Stimulated activated naive CD4-positive, alpha-beta T cell treated with Interleukin-2 at 50 U/mL for 16 hours (primary cell): ENCODE data around the gene TACC2.

ENCODE experiments used
- DNase-seq: peaks from one replicate; lab custom pipeline; 2025; lab: John Stamatoyannopoulos, UW

Gene TACC2

GRCh38 chr10:122249303-122249850, 260.4 kb downstream of the TACC2 start:
- no peak for DNase-seq

DNA sequence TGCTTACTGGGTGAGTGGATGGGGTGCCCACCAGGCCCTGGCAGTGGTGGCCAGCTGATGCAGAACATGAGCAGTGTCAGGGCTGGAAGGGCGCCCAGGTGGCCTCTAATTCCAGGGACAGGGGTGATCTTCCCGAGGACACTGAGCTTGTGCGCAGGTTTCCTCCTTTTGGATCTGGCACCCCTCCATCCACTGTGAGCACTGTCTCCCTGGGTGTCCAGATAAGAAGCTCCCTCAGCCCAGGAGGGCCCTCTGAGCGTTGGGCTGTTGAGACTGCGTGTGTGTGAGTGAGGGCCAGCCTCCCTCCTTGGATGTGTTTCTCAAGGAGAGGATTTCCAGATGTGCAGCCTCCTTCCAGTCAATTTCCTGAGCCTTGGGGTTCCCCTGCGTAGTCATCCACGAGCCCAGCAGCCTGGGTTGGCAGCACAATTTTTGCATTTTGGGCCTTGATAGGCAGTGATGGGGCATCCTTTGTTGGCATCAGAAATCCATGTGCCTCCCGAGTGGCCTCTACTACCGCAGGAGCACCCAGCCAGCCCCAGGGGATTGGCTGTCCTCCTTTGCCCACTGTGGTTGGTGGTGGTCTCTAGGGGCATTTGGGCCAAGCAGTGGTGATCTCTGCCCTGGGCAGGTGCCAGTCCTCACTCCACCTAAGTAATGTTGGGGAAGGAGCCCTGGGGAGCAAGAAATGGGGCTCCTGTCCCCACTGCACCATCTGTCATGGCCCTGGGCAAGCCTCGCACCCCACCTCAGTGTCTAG, 261.2 kb downstream of the TACC2 start:
- no peak for DNase-seq

GRCh38 chr10:122251459-122252255, 262.7 kb downstream of the TACC2 start:
- DNase-seq, result no peak

DNA sequence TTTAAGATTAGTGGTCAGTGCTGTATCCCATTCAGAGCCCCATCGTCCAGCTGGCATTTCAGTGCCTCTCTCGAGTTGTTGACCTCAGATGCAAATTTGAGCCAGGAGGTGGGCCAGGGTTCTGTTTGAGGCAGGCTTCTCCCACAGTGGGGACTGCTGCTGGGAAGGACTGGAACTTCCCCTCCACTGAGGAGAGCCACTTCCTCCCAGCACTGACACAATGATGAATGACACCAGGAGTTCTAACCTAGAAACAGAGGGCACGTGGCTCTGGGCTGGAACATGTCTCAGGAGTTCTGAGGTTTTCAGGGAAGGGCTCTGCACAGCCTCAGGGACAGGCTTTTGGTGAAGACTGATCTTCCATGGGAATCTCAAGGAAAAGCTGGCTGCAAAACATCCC, 263.8 kb downstream of the TACC2 start:
- no peak for DNase-seq

DNA sequence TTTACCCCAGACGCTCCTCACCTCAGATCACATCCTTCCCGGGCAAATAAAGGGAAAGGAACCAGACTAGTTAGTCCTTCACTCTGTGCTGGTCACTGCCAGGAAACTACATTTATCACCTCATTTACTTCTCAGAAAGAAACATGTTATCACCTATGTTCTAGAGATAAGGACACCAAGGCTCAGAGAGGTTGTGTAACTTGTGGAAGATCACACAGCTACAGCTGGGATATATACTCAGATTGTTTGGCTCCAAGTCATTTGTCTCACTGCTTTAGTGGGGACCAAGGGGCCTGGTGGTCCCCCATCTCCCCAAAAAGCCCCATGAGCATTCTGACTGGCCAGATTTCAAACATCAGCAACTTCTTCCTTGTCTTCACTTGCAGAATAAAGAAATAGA, 264.6 kb downstream of the TACC2 start:
- no peak for DNase-seq

DNA sequence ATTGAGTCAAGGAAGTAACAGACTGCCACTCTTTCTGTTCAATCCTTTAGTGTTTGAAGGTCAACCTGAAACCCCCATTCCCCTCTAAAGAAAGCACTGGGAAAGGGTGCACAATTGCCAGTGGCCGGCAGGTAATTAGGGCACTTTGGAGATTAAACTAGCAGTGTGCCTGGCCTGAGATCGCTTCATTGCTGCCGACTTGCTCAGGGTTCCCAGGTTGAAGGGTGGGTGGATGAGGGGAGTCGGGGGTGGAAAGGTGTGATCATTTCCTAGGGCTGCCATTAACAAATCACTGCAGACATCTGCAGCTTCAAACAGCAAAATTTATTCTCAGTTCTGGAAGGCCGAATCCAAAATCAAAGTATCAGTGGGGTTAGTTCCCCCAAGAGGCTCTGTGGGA, 265.9 kb downstream of the TACC2 start:
- DNase-seq, result no peak

DNA sequence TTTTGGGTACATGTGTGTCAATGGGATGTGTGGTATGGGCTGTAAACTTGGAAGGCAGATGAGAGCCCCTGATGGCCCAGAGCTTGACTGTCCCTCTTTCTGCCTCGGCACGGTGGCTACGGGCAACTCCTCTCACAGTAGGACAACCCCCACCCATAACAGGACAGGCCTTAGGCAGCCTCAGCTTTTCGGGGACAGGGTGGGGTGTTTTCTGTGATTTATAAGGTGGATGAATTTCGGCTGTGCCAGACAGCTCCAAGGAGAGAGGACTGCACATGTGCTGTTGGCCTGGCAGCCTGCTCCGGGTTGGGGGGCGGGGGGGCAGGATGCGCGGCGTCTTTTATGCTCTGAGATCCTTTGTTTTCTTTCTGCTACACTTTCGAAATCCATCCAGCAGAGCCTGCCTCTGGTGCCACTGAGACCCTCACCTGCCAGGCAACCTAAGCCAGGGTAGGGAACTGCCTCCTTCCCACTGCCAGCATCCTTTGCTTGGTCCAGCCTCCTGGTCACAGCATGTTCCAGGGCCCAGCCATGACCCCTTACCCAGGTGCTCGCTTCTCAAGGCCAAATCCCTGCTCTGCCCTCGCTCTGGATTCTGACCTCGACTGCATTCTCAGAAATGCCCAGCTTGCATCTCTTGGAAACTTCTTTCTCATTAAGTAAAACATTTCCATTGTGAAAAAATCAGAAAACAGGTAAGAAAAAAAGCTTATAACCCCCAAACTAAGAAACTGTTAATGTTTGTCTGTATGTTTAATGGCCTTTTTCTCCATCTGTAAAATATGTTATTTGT, 266.7 kb downstream of the TACC2 start:
- DNase-seq, result no peak

DNA sequence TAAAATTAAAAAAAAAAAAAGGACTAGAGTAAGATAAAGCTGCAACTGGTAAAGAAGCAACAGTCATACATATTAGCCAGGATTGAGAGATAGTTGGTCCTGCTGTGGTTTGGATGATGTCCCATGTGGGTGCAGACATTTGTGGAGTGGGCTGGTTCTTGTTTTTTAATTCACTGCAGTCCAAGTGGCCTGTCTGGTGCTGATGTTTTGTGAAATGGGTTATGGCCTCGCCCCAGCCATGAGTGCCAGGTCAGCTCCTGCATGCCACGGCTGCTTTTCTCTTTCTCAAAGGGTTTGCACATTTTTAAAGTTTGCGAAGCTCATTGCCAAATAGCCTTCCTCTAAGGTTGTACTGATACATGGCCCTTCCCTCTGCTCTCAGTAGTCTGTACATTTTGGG, 268.1 kb downstream of the TACC2 start:
- DNase-seq, result no peak

DNA sequence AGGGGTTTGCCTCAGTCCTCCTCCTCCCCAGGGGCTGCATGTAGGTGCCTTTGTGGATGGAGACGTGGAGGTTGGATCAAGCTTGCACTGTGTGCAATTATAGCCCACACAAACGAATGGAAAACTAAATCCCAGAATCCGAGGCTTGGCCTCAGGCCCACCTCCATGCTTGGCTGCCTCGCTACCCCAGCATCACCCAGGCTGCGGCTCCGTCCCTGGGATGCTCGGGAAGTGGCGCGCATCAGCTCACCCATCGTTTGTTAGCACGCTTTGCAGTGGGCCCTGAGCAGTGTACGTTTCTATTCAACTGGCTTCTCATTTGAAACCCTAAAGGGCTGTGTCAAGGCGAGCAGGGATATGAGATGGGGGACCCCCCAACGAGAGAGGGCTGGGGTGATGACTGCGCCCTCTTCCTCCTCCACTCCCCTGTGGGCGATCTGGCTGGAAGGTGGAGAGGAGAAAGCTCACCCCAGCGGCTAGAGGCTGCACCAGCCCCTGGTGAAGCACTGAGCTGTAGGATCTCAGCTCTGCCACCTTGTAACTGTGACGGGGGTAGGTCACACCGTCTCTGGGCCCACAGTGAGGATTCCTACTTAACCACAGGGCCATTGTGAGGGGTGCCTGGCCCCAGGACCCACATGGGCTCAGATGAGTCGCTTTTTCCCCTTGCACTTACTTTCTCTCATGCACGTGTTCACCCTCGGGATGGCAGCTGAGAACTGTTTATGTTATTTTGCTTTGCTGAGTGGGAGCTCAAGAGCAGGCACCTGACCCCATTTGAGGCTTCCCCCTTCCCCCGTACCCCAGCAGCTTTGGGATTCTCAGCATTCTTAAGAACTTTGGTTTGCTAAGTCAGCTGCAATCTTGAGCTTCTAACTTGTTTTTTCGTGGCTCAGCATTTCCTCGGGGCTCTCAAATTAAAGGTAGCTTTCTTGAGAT, 269.4 kb downstream of the TACC2 start:
- no peak for DNase-seq

GRCh38 chr10:122259075-122259466, 270.1 kb downstream of the TACC2 start:
- DNase-seq, result no peak

GRCh38 chr10:122261584-122261983, 272.6 kb downstream of the TACC2 start:
- no peak for DNase-seq

GRCh38 chr10:122263971-122264370, 275.0 kb downstream of the TACC2 start:
- no peak for DNase-seq

DNA sequence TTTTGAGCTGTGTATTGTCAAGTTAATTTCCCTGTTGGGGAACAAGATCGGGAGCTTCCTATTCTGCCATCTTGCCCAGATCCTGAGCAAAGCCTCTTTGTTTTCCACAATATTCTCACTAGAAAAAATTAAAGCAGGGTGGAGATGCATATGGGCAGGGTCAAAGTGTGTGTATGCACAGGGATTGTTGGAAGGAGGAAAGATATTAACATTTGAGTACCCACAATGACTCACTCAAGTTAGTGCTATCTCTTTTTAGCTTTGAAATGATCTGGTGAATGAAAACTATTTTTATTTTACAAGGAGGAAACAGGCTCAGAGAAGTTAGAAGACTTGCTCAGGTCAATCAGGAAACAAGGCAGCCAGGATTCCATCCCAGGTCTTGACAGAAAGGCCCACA, 275.5 kb downstream of the TACC2 start:
- no peak for DNase-seq

DNA sequence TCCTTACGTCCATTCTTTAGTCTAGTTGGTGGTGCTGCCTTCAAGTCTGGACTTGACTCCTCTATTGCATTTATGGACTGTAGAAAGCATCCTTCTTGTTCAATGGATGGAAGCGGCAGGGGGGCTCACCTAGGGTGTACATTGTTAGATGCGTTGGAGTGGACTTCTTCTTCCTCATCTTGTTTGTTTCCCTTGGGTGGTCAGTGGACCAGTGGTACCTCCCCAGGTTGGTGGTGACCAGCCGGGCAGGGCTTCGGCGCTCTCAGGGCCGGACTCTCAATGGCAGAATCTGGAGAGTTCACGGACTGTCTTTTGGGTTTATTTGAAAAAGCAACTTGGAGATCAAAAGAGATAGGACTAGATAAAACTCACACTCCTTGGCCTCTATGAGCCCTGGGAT, 276.0 kb downstream of the TACC2 start:
- DNase-seq, result no peak

- DNase-seq, result no peak
These were observed 276.9 kb downstream of the TACC2 start for GRCh38 chr10:122265896-122266295.

DNA sequence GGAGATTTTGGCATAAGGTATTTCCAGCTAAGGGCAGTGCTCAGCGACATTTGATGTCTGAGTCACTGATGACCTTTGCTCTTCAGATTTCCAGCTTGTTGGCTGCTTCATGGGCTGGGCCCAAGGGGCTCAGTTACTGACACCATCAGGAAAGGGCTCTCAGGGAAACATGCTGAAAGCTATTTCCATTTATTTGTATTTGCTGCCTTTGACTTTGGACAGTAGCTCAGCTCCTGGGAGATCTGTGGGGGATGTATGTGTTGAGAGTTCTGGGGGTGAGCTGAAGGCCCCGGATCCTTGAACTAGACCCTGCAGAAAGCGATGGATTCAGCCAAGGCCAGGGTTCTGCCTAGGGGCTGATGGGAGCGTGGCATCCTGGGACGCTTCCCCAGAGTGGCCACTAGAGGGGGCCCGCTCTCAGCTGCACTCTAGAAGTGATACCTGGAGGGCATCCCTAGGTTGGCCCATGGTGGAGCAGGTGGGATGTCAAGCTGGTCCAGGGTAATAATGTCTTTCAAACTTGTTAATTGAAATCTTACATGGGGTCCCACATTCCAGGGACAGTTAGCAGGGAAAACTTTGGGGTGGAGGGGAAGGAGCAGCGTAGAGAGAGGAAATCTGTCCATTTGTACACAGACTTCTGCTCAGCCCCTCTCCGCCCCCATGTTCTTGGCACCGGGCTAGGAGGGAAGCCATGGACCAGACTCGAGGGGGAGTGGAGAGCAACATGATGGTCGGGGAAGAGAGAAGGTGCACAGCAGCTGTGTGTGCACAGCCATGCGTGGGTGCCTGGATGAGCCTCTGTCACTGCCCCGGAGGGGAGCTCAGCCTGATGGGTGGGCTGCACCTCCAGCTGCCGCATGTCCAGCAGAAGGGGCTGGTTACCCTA, 279.1 kb downstream of the TACC2 start:
- DNase-seq, result peak; percentile 15

GRCh38 chr10:122269059-122269687, 280.2 kb downstream of the TACC2 start:
- no peak for DNase-seq

- DNase-seq, result no peak
These were observed 282.1 kb downstream of the TACC2 start, which contains the start of gene BTBD16 for GRCh38 chr10:122271076-122271475. BTBD16 (plus strand) TSS chr10:122271296; CDS start chr10:122275082, 3,786 bp downstream.

DNA sequence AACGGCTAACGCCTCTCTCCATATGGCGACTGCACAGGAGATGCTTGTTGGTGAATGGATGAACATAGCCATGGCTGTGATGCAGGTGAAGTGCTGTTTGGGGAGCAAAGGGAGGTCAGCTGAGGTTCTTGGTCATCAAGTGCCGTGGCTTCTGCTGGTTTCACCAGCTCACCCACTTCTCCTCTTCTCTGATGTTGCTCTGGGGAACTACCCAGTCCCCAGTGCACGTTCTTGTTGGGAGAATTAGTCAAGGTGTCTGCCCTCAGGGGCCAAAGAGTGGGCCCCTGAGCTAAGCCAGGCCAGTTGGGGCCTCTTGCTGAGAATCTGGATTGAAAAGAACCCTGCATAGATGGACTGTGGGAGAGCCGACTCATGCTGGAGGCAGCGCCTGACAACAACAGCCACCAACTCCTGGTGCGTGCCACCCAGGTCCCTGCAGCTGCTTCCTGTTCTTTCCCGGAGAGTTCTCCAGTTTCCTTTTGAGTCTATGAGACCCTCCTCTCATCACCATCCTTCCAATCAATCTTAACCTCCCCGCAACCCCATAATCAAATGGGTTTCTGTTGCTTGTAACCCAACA, 285.1 kb downstream of the TACC2 start:
- DNase-seq, result no peak
